Embryonic facial prominence (tissue), 1 donor: Measurements from ENCODE around the gene FAM193B.

Experiments used
- DNase-seq: peaks from one replicate; pipeline ENCODE4 v3.0.0-alpha.2; 2016; ENCODE audit errors: extremely low spot score

FAM193B gene

GRCh38 chr5:177500685-177501522 lies 53.5 kb downstream of the FAM193B start:
- peak; percentile 56 for DNase-seq

- no peak for DNase-seq
Measured at GRCh38 chr5:177499842-177500241, 54.5 kb downstream of the FAM193B start.

GRCh38 chr5:177498013-177498787 lies 56.2 kb downstream of the FAM193B start:
- no peak for DNase-seq

GRCh38 chr5:177497292-177498012 lies 56.9 kb downstream of the FAM193B start, which contains the start of gene PDLIM7:
PDLIM7 (minus strand) TSS chr5:177497604; CDS start chr5:177496512, 1,092 bp downstream.
- peak; percentile 94 for DNase-seq

- DNase-seq: peak; percentile 58
Measured at GRCh38 chr5:177496727-177497291, 57.6 kb downstream of the FAM193B start.

- DNase-seq: no peak
Measured at GRCh38 chr5:177496070-177496726, 58.2 kb downstream of the FAM193B start.

- DNase-seq: no peak
Measured at GRCh38 chr5:177495243-177496060, 58.9 kb downstream of the FAM193B start.

GRCh38 chr5:177494346-177495195 lies 59.8 kb downstream of the FAM193B start:
- DNase-seq: no peak

- DNase-seq: no peak
Measured at GRCh38 chr5:177493795-177494345, 60.5 kb downstream of the FAM193B start.

GRCh38 chr5:177492841-177493240 lies 61.5 kb downstream of the FAM193B start:
- DNase-seq: no peak

GRCh38 chr5:177491983-177492746 lies 62.2 kb downstream of the FAM193B start:
- no peak for DNase-seq

- DNase-seq: no peak
Measured at GRCh38 chr5:177491429-177491945, 62.9 kb downstream of the FAM193B start.

- DNase-seq: no peak
Measured at GRCh38 chr5:177490992-177491391, 63.4 kb downstream of the FAM193B start.

- DNase-seq: no peak
Measured at GRCh38 chr5:177490311-177490991, 63.9 kb downstream of the FAM193B start.

- no peak for DNase-seq
Measured at GRCh38 chr5:177489119-177489716, 65.1 kb downstream of the FAM193B start.

GRCh38 chr5:177487975-177488374 lies 66.4 kb downstream of the FAM193B start:
- no peak for DNase-seq

GRCh38 chr5:177487144-177487543 lies 67.2 kb downstream of the FAM193B start:
- DNase-seq: no peak
